GM19324 (cell line): ENCODE results near the gene LTBP2.
"Not testable (repeated sequence)": the region's sequence is repeated elsewhere in the genome, so short reads cannot be mapped to it uniquely, and the experiment has no call there.

Source experiments
- ATAC-seq: cut with Tn5 transposase; IDR thresholded peaks from one replicate; pipeline ENCODE4 v1.9.1; 2021; ENCODE audit warnings: mild to moderate bottlenecking, moderate library complexity; ENCODE audit not compliant: unreplicated experiment, low FRiP score

LTBP2 gene

GRCh38 chr14:74464785-74465184 lies 147.3 kb downstream of the LTBP2 start:
- ATAC-seq: no peak

- no peak for ATAC-seq
Observed at GRCh38 chr14:74463697-74464096, 148.3 kb downstream of the LTBP2 start.

- ATAC-seq: no peak
Observed at GRCh38 chr14:74462993-74463392, 149.0 kb downstream of the LTBP2 start.

- ATAC-seq: no peak
Observed at GRCh38 chr14:74459976-74460375, 152.1 kb downstream of the LTBP2 start.

GRCh38 chr14:74459289-74459946 lies 152.6 kb downstream of the LTBP2 start:
- no peak for ATAC-seq

- no peak for ATAC-seq
Observed at GRCh38 chr14:74457565-74457895, 154.5 kb downstream of the LTBP2 start.

- no peak for ATAC-seq
Observed at GRCh38 chr14:74456684-74457564, 155.1 kb downstream of the LTBP2 start.

GRCh38 chr14:74454397-74454796 lies 157.6 kb downstream of the LTBP2 start:
- ATAC-seq: not testable (repeated sequence)
